Astrocyte (in vitro differentiated cells and primary cell): ENCODE data around the gene SBNO2. TPM values are rescaled to one million over a fixed set of nuclear protein-coding genes. Genes with fewer than 3 reads are reported as not detected.

Experiments used
- DNase-seq: peaks from one replicate; pipeline ENCODE4 v3.0.0-alpha.2; 2010; ENCODE audit warnings: low read depth
- FAIRE-seq: peaks from 2 replicates; lab custom pipeline; 2011; peaks lifted over from hg19 to GRCh38; lab: Jason Lieb, UNC
- H2AFZ ChIP-seq: 2 replicates; pipeline ENCODE4 v1.6.0; 2012; ENCODE audit warnings: low read depth, low read length, inconsistent platforms
- H3K27ac ChIP-seq: 2 replicates; pipeline ENCODE4 v1.5.1; 2011; ENCODE audit warnings: low read depth, low read length, inconsistent platforms
- H3K27me3 ChIP-seq: 2 replicates; pipeline ENCODE4 v1.6.0; 2011; ENCODE audit warnings: low read length, inconsistent platforms; ENCODE audit not compliant: insufficient read depth
- H3K36me3 ChIP-seq: 2 replicates; pipeline ENCODE4 v1.5.1; 2011; ENCODE audit warnings: low read length, inconsistent platforms; ENCODE audit not compliant: insufficient read depth
- H3K4me1 ChIP-seq: 2 replicates; pipeline ENCODE4 v1.5.1; 2011; ENCODE audit warnings: low read length, inconsistent platforms; ENCODE audit not compliant: insufficient read depth
- H3K4me2 ChIP-seq: 2 replicates; pipeline ENCODE4 v1.6.0; 2012; ENCODE audit warnings: low read length, inconsistent platforms
- H3K4me3 ChIP-seq: 2 replicates; pipeline ENCODE4 v1.5.1; 2011; ENCODE audit warnings: low read depth, mild to moderate bottlenecking, low read length, inconsistent platforms; ENCODE audit not compliant: insufficient read depth
- H3K79me2 ChIP-seq: 2 replicates; pipeline ENCODE4 v1.6.0; 2012; ENCODE audit warnings: mild to moderate bottlenecking, low read length, inconsistent platforms; ENCODE audit not compliant: insufficient read depth
- H3K9ac ChIP-seq: 2 replicates; pipeline ENCODE4 v1.6.0; 2012; ENCODE audit warnings: mild to moderate bottlenecking, low read length, inconsistent platforms
- H3K9me3 ChIP-seq: 2 replicates; pipeline ENCODE4 v1.5.1; 2012; ENCODE audit warnings: low read depth, mild to moderate bottlenecking, low read length, inconsistent platforms; ENCODE audit not compliant: insufficient read depth
- H4K20me1 ChIP-seq: 2 replicates; pipeline ENCODE4 v1.6.0; 2012; ENCODE audit warnings: low read length, inconsistent platforms; ENCODE audit not compliant: insufficient read depth
- H3K27ac Mint-ChIP-seq: one replicate; pipeline ENCODE4 v1.8.0; 2021; ENCODE audit warnings: mild to moderate bottlenecking, mixed read lengths; ENCODE audit not compliant: unreplicated experiment
- H3K27me3 Mint-ChIP-seq: one replicate; pipeline ENCODE4 v1.8.0; 2021; ENCODE audit warnings: low read depth, mixed read lengths; ENCODE audit not compliant: unreplicated experiment
- H3K36me3 Mint-ChIP-seq: one replicate; pipeline ENCODE4 v1.8.0; 2021; ENCODE audit warnings: low read depth, mixed read lengths; ENCODE audit not compliant: unreplicated experiment
- H3K4me1 Mint-ChIP-seq: one replicate; pipeline ENCODE4 v1.8.0; 2021; ENCODE audit warnings: low read depth, mixed read lengths; ENCODE audit not compliant: unreplicated experiment
- H3K4me3 Mint-ChIP-seq: one replicate; pipeline ENCODE4 v1.8.0; 2021; ENCODE audit warnings: mild to moderate bottlenecking, moderate library complexity, mixed read lengths; ENCODE audit not compliant: unreplicated experiment
- H3K9me3 Mint-ChIP-seq: one replicate; pipeline ENCODE4 v1.8.0; 2021; ENCODE audit warnings: mild to moderate bottlenecking, mixed read lengths; ENCODE audit not compliant: unreplicated experiment
- CTCF ChIP-seq: IDR thresholded peaks from 2 replicates; pipeline ENCODE4 v1.5.1; 2011; ENCODE audit warnings: low read depth, mild to moderate bottlenecking, inconsistent platforms, low read length, moderate library complexity; ENCODE audit not compliant: insufficient read depth
- EZH2 ChIP-seq: IDR thresholded peaks from 2 replicates; pipeline ENCODE4 v1.6.1; 2012; ENCODE audit warnings: mild to moderate bottlenecking, low read length, inconsistent platforms; ENCODE audit not compliant: insufficient read depth
- total RNA-seq: library from RNA; stranded (reverse); gene quantifications from 2 replicates; pipeline ENCODE4 v1.2.1, GENCODE V29; 2021

The SBNO2 gene
- total RNA-seq, 1 donor from 2014 or later, result 39.3 TPM

- peaks cover 11% of the 10 kb centered on the region for H4K20me1 ChIP-seq
- Mint-ChIP-seq H3K4me1 (no peaks in the 10 kb centered on the region), H3K9me3 (no peaks in the 10 kb centered on the region), H3K27me3 (no peaks in the 10 kb centered on the region), H3K27ac (peak overlapping the region; percentile 18), H3K36me3 (peaks cover 5% of the 10 kb centered on the region), H3K4me3 (no peak overlapping the region)
- no peak overlapping the region for H3K4me3 ChIP-seq
- H3K9me3 ChIP-seq, result no peaks in the 10 kb centered on the region
- peaks cover 2% of the 10 kb centered on the region for H3K36me3 ChIP-seq
- no peak overlapping the region for H2AFZ ChIP-seq
- peaks cover 8% of the 10 kb centered on the region for H3K79me2 ChIP-seq
- no peaks in the 10 kb centered on the region for H3K4me1 ChIP-seq
- FAIRE-seq (no peak), DNase-seq (no peak)
- H3K27ac ChIP-seq, result no peak overlapping the region
- H3K9ac ChIP-seq, result no peak overlapping the region
- TF ChIP-seq EZH2 (no peak), CTCF (no peak)
- H3K4me2 ChIP-seq, result no peak overlapping the region
- no peaks in the 10 kb centered on the region for H3K27me3 ChIP-seq
Observed at GRCh38 chr19:1087813-1088415, 86.2 kb downstream of the SBNO2 start.

GRCh38 chr19:1086613-1087012 lies 87.5 kb downstream of the SBNO2 start:
- H3K4me1 Mint-ChIP-seq, result no peaks in the 10 kb centered on the region
- no peak overlapping the region for H3K4me3 Mint-ChIP-seq
- no peak for TF ChIP-seq EZH2
- TF ChIP-seq CTCF, result no peak
- no peak overlapping the region for H3K27ac ChIP-seq
- FAIRE-seq (no peak), DNase-seq (no peak)
- H3K4me3 ChIP-seq, result no peak overlapping the region
- H3K27ac Mint-ChIP-seq, result no peak overlapping the region
- H3K36me3 Mint-ChIP-seq, result peaks cover 5% of the 10 kb centered on the region
- no peak overlapping the region for H3K9ac ChIP-seq
- H3K9me3 ChIP-seq, result no peaks in the 10 kb centered on the region
- H3K9me3 Mint-ChIP-seq, result no peaks in the 10 kb centered on the region
- H3K4me2 ChIP-seq, result no peak overlapping the region
- H4K20me1 ChIP-seq, result peaks cover 3% of the 10 kb centered on the region
- no peak overlapping the region for H2AFZ ChIP-seq
- no peaks in the 10 kb centered on the region for H3K79me2 ChIP-seq
- no peaks in the 10 kb centered on the region for H3K27me3 Mint-ChIP-seq
- no peaks in the 10 kb centered on the region for H3K27me3 ChIP-seq
- peaks cover 2% of the 10 kb centered on the region for H3K36me3 ChIP-seq
- H3K4me1 ChIP-seq, result no peaks in the 10 kb centered on the region

- Mint-ChIP-seq H3K9me3 (no peaks in the 10 kb centered on the region), H3K27ac (no peak overlapping the region), H3K27me3 (no peaks in the 10 kb centered on the region), H3K4me3 (no peak overlapping the region), H3K4me1 (no peaks in the 10 kb centered on the region), H3K36me3 (peaks cover 5% of the 10 kb centered on the region)
- Histone ChIP-seq H3K4me1 (no peaks in the 10 kb centered on the region), H3K27me3 (no peaks in the 10 kb centered on the region), H3K4me2 (no peak overlapping the region), H3K79me2 (no peaks in the 10 kb centered on the region), H3K27ac (no peak overlapping the region), H2AFZ (no peak overlapping the region), H3K4me3 (no peak overlapping the region), H4K20me1 (peaks cover 3% of the 10 kb centered on the region), H3K36me3 (peaks cover 2% of the 10 kb centered on the region), H3K9me3 (no peaks in the 10 kb centered on the region), H3K9ac (no peak overlapping the region)
- DNase-seq, result no peak
- TF ChIP-seq EZH2 (no peak), CTCF (no peak)
- no peak for FAIRE-seq
Observed at GRCh38 chr19:1085676-1086442, 88.2 kb downstream of the SBNO2 start.
